OCI-LY3 (cell line): ENCODE results near the gene ACAT2.

Experiments
- EZH2phosphoT487 ChIP-seq: fragments of 200-600 bp; shearing (Covaris generic); IDR thresholded peaks from 2 replicates; pipeline ENCODE4 v1.6.1; 2018; ENCODE audit warnings: antibody characterized with exemption, mixed run types, low read depth
- TF ChIP-seq, protein P1 (sequence below): fragments of 200-600, 300-600 bp; sonication (generic); IDR thresholded peaks from 2 replicates; pipeline ENCODE4 v1.5.1; 2014; ENCODE audit warnings: antibody characterized with exemption, low read length, low read depth

DNA sequence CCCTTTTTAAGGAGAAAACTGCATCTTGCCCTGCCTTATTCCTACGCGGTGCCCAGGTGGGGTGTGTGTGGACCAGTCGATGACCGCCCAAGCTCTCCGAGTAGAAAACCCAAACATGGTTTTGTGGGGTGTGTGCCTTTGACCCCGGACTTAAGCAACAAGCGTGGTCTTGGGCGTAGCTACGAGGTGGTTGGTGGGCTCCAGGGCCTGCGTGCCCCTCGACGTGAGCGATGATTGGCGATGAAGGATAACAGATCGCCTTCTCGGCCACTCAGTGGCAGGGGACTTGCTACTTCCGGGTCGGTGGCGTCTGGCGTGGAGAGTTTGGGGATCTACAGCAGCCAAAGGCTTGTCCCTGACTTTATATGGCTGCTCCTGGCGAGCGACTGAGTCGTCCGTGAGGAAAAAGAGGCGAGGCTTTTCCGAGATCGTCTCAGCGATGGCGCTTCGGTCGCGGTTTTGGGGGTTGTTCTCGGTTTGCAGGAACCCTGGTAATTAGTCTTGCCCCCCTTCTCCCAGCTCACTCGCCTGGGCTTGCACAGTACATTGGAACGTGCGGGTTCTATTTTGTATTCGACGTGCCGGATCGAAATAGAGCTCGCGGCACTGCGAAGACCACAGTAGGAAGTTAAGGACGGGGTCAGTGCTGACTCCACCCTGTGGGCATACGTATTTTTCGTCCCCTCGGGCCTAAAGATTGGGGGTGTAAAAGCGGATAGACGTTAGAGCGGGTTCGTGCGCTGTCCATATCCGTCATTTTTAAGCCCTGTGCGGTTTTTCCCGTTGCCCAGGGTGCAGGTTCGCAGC lies 28.5 kb downstream of the ACAT2 start, which contains the start of gene MRPL18:
- TF ChIP-seq, protein P1, sequence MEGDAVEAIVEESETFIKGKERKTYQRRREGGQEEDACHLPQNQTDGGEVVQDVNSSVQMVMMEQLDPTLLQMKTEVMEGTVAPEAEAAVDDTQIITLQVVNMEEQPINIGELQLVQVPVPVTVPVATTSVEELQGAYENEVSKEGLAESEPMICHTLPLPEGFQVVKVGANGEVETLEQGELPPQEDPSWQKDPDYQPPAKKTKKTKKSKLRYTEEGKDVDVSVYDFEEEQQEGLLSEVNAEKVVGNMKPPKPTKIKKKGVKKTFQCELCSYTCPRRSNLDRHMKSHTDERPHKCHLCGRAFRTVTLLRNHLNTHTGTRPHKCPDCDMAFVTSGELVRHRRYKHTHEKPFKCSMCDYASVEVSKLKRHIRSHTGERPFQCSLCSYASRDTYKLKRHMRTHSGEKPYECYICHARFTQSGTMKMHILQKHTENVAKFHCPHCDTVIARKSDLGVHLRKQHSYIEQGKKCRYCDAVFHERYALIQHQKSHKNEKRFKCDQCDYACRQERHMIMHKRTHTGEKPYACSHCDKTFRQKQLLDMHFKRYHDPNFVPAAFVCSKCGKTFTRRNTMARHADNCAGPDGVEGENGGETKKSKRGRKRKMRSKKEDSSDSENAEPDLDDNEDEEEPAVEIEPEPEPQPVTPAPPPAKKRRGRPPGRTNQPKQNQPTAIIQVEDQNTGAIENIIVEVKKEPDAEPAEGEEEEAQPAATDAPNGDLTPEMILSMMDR, result no peak
- TF ChIP-seq EZH2phosphoT487, result no peak
